GM21825 (cell line): Measurements from ENCODE around the gene SMCO1.
"Not testable (repeated sequence)": the region's sequence is repeated elsewhere in the genome, so short reads cannot be mapped to it uniquely, and the experiment has no call there.

Experiments
- ATAC-seq: cut with Tn5 transposase; IDR thresholded peaks from one replicate; pipeline ENCODE4 v1.9.1; 2021; ENCODE audit warnings: mild to moderate bottlenecking, moderate library complexity; ENCODE audit not compliant: unreplicated experiment

Gene SMCO1

GRCh38 chr3:196514913-196515621, at the start of gene SMCO1:
Gene SMCO1 (minus strand): TSS chr3:196515346. CDS start chr3:196515209, 137 bp downstream.
- ATAC-seq, result no peak

GRCh38 chr3:196563721-196564225, 48.6 kb upstream of the SMCO1 start:
- no peak for ATAC-seq

- no peak for ATAC-seq
Observed at GRCh38 chr3:196559826-196560225, 44.7 kb upstream of the SMCO1 start.

- no peak for ATAC-seq
Observed at GRCh38 chr3:196558476-196558875, 43.3 kb upstream of the SMCO1 start.

- ATAC-seq, result no peak
Observed at GRCh38 chr3:196557236-196557635, 42.1 kb upstream of the SMCO1 start.

- no peak for ATAC-seq
Observed at GRCh38 chr3:196555295-196555694, 40.1 kb upstream of the SMCO1 start.

- no peak for ATAC-seq
Observed at GRCh38 chr3:196554205-196554604, 39.1 kb upstream of the SMCO1 start.

- ATAC-seq, result no peak
Observed at GRCh38 chr3:196553551-196553950, 38.4 kb upstream of the SMCO1 start.

GRCh38 chr3:196552253-196552652, 37.1 kb upstream of the SMCO1 start:
- no peak for ATAC-seq

- not testable (repeated sequence) for ATAC-seq
Observed at GRCh38 chr3:196550172-196550571, 35.0 kb upstream of the SMCO1 start.

GRCh38 chr3:196549312-196549711, 34.2 kb upstream of the SMCO1 start:
- not testable (repeated sequence) for ATAC-seq

GRCh38 chr3:196547067-196547466, 31.9 kb upstream of the SMCO1 start:
- ATAC-seq, result no peak

GRCh38 chr3:196546537-196546936, 31.4 kb upstream of the SMCO1 start:
- no peak for ATAC-seq

GRCh38 chr3:196544491-196544992, 29.4 kb upstream of the SMCO1 start:
- no peak for ATAC-seq

GRCh38 chr3:196541684-196542445, 26.7 kb upstream of the SMCO1 start:
- no peak for ATAC-seq

GRCh38 chr3:196537319-196537984, 22.3 kb upstream of the SMCO1 start:
- no peak for ATAC-seq

- ATAC-seq, result no peak
Observed at GRCh38 chr3:196533260-196533681, 18.1 kb upstream of the SMCO1 start.

- no peak for ATAC-seq
Observed at GRCh38 chr3:196531418-196531817, 16.3 kb upstream of the SMCO1 start.

- peak; percentile 85 for ATAC-seq
Observed at GRCh38 chr3:196528639-196529233, 13.6 kb upstream of the SMCO1 start.

GRCh38 chr3:196525141-196525540, 10.0 kb upstream of the SMCO1 start:
- ATAC-seq, result no peak

- ATAC-seq, result no peak
Observed at GRCh38 chr3:196524527-196524926, 9.4 kb upstream of the SMCO1 start.
